GM19193 (cell line): Measurements from ENCODE around the gene PDYN.

ENCODE experiments used
- POLR2A ChIP-seq: IDR thresholded peaks from 4 replicates; pipeline ENCODE4 v1.6.1; 2011; ENCODE audit not compliant: insufficient read depth, insufficient read length; ENCODE audit errors: extremely low read depth

The PDYN gene

DNA sequence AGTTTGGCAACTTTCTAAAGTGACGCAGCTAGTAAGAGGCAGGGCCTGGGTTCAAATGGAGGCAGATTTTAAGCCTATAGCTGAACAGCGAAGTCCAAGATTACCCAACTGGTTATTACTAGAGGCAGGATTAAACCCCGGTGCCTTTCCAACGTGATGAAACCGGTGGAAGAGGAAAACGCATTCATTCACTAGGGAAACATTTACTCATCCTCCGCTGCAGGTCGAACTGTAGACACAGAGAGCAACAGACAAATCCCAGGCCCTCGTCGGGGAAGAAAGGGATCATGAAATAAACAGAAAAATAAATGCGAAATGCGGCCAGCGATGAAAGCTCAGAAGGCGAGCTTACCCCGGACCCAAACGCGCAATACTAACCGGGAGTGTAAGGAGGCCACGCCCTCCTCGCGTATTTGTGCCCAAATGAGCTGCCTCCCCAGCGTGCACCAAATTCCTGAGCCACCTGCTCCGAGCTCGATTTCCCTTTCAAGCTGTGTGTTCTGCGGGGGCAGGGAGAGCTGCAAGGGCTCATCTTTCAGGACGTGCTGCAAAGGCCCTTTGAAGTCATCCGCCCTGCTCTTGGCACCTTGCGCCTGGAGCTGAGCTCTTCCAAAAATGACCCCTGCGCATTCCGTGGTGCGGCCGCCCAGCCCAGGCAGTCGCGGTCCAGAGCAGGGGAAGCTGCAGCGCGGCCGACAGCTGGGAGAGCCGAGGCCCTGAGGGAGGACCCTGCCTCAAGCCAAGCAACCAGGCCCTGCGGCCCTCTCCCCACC, 46.9 kb downstream of the PDYN start:
- TF ChIP-seq POLR2A = no peak

DNA sequence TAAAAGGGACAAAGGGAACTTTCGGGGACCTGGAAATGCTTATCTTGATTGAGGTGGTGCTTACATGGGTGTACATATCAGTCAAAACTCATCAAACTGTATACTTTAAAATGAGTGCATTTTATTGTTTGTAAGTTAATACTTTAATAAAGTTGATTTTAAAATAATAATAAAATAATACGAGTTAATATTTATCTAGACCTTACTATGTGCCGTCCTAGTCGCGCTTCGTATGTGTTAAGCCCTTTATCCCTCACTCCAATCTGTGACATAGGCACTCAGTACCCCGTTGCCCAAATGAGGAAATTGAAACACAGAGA, 47.5 kb downstream of the PDYN start:
- TF ChIP-seq POLR2A = no peak

DNA sequence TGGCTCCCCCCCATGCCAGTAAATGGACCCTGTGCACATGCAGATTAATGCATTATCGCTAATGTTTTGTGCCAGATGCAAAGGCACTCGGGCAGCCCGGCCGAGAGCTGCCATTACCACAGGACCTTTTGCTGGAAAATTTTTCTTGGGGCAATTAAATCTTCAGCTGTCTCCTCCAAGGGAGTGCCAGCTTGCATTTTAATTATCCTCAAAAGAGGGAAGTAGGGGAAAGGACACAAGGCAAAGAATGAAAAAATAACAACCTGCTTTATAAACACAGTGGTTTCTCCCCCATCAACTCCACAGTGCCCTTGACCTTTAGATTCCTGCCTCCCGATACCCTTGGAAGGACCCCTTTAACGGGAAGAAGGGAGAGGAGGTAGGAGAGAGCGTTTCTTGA, 48.2 kb downstream of the PDYN start:
- no peak for TF ChIP-seq POLR2A

DNA sequence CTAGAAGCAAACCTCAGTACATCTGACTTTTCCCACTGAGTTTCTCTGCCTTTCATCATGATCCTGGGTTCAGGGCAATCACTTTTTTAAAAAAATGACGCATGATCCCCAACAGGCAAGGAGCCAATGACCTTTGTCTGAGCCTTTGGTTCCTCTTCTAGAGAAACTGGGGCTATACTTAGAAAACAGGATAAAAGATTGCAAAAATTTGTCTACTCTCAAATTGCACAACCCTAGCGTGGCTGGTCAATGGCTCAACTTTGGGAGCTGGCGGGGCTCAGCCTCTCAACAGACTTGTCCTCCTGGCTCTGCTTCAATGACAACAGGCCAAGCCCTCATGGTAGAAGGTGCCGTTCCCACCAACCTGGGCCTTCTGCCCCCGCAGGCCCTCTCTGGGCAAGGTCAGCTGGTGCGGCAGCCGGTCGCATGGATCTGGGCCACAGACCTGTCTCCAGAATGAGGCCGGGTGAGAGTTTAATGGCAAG, 48.7 kb downstream of the PDYN start:
- TF ChIP-seq POLR2A = no peak

DNA sequence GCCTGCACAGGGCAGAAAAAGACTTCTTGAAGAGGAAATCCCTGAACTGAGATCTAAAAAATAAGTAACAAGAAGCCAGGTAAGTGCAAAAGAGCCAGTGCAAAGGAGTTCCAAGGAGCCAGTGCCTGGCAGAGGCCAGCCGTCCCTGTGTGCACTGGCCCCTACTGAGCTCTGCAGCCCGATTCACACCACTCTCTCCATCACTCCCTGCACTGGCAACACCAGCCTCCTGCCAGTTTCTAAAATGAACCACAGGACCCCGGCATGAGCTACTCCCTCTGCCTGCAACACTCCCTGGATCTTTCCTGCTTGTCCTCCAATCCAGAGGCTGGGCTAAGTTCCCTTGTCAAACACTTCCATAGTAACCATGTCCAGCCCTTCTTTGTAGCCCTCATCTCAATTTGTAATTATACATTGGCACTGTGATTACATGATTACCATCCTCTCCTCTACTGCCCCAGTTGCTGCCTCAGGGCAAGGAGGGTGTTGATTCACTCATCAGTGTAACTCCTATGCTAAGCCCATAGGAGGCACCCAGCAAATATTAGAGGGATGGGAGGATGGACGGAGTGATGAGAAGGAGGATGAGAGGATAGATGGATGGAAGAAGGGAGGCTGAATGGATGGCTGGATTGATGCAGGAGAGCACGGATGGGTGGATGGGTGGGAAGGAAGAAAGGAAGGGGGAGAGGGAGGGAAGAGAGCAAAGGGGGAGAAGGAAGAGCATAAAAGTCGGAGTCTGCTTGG, 49.3 kb downstream of the PDYN start:
- no peak for TF ChIP-seq POLR2A

DNA sequence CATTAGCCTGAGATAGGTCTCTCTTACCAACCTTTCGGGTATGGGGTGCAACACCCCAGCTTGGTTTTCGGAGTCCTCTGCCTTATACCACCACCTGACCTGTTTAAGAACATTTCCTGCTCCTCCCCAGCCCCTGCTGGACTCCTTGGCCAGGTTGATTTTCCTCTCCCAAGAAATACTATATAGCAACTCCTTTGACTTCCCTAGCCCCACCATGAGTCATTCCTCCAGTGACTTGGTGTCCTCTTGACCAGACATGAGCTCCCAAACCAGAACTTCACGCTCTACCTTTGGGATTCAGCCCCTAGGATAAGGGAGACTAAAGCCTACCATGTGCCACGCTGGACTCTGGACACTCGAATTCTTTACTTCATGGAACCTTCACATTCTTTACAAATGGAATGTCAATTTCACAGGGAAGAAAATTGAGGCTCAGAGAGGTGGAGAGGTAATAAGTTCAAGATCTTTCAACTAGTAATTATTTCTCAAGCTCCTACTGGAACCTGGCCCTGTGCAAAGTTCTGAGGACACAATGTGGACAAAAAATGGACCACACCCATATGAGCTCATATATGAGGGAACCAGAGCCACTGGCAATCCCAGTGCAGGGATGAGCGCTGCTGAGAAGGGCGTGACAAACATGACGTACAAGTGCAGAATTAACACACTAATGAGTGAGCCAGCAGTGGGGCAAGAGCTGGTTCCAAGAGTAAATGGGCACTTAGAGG, 50.4 kb downstream of the PDYN start:
- no peak for TF ChIP-seq POLR2A

DNA sequence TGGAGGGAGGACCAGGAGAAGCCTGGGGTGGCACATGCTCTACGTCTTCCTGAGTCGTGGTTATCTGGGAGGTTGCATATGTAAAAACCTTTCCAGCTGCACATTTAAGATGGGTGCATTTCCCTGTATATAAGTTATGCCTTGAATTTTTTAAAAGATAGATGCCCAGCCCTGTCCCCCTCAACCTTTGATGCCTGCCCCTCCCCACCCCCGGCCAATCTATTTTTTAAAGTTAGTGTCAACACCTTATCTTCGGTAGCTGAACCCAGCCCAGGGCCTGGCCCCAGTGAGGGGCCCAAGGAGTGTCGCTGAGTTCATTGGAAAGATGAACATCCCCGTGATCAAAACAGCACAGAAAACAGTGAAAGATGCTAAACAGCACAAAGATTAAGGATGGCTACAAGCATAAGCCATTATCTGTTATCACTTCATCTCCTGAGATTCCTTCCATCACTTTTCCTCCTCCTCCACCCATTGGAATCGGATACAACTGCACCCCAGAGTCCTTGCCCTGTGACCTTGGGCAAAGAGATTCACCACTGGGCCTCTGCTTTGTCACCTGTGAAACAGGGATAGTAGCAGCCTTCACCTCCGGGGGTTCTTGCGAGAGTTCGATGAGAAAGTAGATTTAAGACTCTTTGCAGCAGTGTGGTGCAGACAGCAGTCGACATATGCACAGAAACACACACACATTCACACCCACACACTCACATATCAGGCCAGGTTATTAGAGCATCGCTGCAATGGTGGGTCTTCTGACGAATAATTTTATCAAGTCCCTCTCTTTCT, 51.2 kb downstream of the PDYN start:
- no peak for TF ChIP-seq POLR2A

DNA sequence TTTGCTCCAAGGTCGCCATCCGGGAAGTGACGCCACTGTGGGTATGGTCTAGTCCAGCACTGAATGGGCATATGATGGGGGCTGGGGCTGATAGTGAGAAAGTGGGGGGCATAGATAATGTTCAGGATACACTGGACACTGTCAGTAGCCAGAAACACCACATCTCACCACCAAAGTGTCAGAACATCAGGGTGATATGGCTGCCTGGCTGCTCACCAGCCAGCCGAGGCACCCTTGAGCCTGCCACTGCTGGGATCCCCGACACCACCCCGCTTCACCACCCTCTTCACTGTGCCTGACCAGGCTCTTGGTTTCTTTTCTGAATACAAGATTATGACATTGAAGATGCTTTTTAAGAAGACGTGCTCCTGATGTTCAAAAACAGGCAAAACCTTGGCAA, 51.8 kb downstream of the PDYN start:
- TF ChIP-seq POLR2A = no peak

DNA sequence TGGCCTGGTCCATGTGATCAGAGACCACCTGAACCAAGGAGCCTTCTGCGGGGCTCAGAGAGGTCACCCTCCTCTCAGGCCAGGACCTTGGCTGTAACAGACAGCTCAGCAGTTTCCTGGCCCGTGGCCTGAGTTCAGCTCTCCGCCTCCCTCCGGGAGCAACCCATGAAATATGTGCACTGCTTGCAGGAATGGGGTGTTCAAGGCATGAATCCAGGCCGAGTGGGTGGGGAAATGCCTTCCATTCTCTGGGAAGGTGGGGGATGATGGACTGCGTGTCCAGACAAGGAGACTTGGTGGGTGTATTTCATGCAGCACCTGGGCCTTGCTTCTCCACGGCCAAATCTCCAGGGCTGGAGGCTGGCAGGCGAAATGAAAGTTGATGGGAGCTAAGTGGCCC, 52.6 kb downstream of the PDYN start:
- TF ChIP-seq POLR2A = no peak

DNA sequence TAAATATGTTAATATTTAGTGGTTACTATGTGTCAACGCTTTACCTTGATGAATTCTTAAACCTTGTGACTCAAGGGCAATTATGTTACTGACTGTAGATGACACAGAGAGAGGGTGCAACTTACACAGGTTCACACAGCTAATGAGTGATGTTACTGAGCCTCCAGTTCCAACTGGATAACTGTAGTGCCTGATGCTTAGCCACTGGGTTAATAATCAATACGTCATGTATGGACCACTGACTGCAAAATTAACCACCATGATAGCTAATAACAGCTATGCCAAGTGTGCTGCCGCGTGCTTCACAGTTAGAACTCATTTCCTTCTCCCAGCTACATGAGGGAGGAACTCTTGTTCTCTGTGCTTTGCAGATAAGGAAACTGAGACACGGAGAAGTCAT, 53.3 kb downstream of the PDYN start:
- no peak for TF ChIP-seq POLR2A

DNA sequence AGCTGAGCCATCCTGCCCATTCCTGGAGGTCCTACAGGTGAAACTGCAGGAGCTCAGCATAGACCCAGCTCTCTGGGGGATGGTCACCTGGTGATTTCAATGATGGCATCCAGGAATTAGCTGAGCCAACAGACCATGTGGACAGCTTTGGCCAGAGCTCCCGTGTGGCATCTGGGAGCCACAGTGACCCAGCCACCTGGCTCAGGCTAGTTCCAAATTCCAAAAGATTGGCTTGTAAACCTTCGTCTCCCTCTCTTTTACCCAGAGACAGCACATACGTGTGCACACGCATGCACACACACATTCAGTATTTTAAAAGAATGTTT, 54.6 kb downstream of the PDYN start:
- no peak for TF ChIP-seq POLR2A

DNA sequence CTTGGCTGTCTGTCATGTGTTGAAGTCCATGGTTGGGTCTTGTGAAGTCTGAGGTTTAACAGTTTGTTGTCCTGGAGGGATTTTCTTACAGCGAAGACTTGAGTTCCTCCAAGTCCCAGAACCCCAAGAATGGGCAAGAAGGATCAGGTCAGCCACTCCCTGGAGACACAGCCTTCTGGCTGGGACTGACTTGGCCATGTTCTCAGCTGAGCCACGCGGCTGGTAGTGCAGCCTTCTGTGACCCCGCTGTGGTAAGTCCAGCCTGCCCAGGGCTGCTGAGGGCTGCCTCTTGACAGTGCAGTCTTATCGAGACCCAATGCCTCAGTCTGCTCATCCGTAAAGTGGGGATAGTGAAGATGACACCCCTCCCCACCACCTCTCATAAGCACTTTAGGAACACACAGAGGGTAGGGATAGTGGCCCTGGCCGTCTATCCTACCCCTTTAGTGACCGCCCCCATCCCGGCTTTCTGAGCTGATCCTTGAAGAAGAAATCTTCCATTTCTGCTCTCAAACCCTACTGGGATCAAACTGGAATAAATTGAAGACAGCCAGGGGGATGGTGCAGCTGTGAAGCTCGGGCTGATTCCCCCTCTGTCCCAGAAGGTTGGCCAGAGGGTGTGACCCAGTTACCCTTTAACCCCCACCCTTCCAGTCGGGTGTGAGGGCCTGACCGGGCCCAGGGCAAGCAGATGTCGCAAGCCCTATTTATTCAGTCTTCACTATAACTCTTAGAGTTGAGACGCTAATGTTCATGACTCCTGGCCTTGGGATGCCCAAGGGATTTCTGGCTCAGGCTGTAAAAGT, 55.2 kb downstream of the PDYN start:
- no peak for TF ChIP-seq POLR2A

DNA sequence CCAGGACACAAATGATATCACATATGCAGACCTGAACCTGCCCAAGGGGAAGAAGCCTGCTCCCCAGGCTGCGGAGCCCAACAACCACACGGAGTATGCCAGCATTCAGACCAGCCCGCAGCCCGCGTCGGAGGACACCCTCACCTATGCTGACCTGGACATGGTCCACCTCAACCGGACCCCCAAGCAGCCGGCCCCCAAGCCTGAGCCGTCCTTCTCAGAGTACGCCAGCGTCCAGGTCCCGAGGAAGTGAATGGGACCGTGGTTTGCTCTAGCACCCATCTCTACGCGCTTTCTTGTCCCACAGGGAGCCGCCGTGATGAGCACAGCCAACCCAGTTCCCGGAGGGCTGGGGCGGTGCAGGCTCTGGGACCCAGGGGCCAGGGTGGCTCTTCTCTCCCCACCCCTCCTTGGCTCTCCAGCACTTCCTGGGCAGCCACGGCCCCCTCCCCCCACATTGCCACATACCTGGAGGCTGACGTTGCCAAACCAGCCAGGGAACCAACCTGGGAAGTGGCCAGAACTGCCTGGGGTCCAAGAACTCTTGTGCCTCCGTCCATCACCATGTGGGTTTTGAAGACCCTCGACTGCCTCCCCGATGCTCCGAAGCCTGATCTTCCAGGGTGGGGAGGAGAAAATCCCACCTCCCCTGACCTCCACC, 56.4 kb downstream of the PDYN start:
- no peak for TF ChIP-seq POLR2A
